IMR-90 (cell line): ENCODE results near the gene G6PC2. TPM values are rescaled to one million over a fixed set of nuclear protein-coding genes. Genes with fewer than 3 reads are reported as not detected.

Source experiments
- ATAC-seq: fragments of 200-7000 bp; cut with Tn5 transposase; 2 replicates; pipeline ENCODE4 v1.9.1; 2020; ENCODE audit warnings: low read depth, mild to moderate bottlenecking, moderate library complexity
- BruUV-seq: library from RNA; stranded (reverse); fragments of 400-500 nt; replicated peaks from 2 replicates; lab custom pipeline; 2021; lab: Mats Ljungman, UMichigan
- CTCF ChIA-PET: fragments of 300-600 bp; formaldehyde crosslinking; extraction: SDS; loops from one replicate; lab custom pipeline; 2021; ENCODE audit warnings: antibody characterized with exemption; lab: Yijun Ruan, JAX
- POLR2A ChIA-PET: fragments of 300-600 bp; sonication (Branson Sonifier 250); formaldehyde crosslinking; loops from one replicate; lab custom pipeline; 2022; ENCODE audit warnings: antibody characterized with exemption; ENCODE audit not compliant: unreplicated experiment; lab: Charles Lee
- DNase-seq: peaks from one replicate; pipeline ENCODE4 v3.0.0; 2013
- H2AFZ ChIP-seq: replicated peaks from 2 replicates; pipeline ENCODE3; 2013; ENCODE audit warnings: low read length, mild to moderate bottlenecking; ENCODE audit not compliant: poor library complexity
- H2AK5ac ChIP-seq: 2 replicates; pipeline ENCODE4 v1.6.1; 2013; ENCODE audit warnings: low read depth, low read length, inconsistent platforms
- H2AK9ac ChIP-seq: replicated peaks from 2 replicates; pipeline ENCODE3; 2013; ENCODE audit warnings: mild to moderate bottlenecking, low read depth, low read length, moderate library complexity; ENCODE audit not compliant: poor library complexity
- H2BK120ac ChIP-seq: 2 replicates; pipeline ENCODE4 v1.6.1; 2013; ENCODE audit warnings: low read depth, low read length, inconsistent platforms
- H2BK15ac ChIP-seq: 3 replicates; pipeline ENCODE4 v1.6.1; 2013; ENCODE audit warnings: low read depth, low read length, inconsistent platforms
- H2BK20ac ChIP-seq: 2 replicates; pipeline ENCODE4 v1.6.1; 2013; ENCODE audit warnings: low read depth, mild to moderate bottlenecking, inconsistent platforms, low read length, moderate library complexity
- H2BK5ac ChIP-seq: 2 replicates; pipeline ENCODE4 v1.6.1; 2013; ENCODE audit warnings: mild to moderate bottlenecking, low read depth, low read length, inconsistent platforms; ENCODE audit not compliant: poor library complexity, severe bottlenecking
- H3K14ac ChIP-seq: replicated peaks from 2 replicates; pipeline ENCODE4 v1.6.1; 2013; ENCODE audit warnings: low read depth, low read length, inconsistent platforms
- H3K18ac ChIP-seq: 2 replicates; pipeline ENCODE4 v1.6.1; 2013; ENCODE audit warnings: low read depth, low read length, control low read depth
- H3K23ac ChIP-seq: 2 replicates; pipeline ENCODE4 v1.6.1; 2013; ENCODE audit warnings: low read depth, low read length, inconsistent platforms
- H3K27ac ChIP-seq: 2 replicates; pipeline ENCODE4 v1.5.1; 2013; ENCODE audit warnings: mild to moderate bottlenecking, control low read depth, low read length; ENCODE audit not compliant: insufficient read depth
- H3K27me3 ChIP-seq: 2 replicates; pipeline ENCODE4 v1.6.1; 2013; ENCODE audit warnings: low read length; ENCODE audit not compliant: control insufficient read depth, insufficient read depth
- H3K36me3 ChIP-seq: 2 replicates; pipeline ENCODE4 v1.6.1; 2013; ENCODE audit warnings: low read length, mixed read lengths; ENCODE audit not compliant: control insufficient read depth, insufficient read depth
- H3K4ac ChIP-seq: 2 replicates; pipeline ENCODE4 v1.6.1; 2013; ENCODE audit warnings: low read depth, low read length, inconsistent platforms
- H3K4me1 ChIP-seq: 2 replicates; pipeline ENCODE4 v1.6.1; 2013; ENCODE audit warnings: low read length, mixed read lengths; ENCODE audit not compliant: control insufficient read depth, insufficient read depth
- H3K4me2 ChIP-seq: 2 replicates; pipeline ENCODE4 v1.6.1; 2013; ENCODE audit warnings: low read depth, mild to moderate bottlenecking, control low read depth, low read length, moderate library complexity
- H3K4me3 ChIP-seq: 2 replicates; pipeline ENCODE4 v1.5.1; 2013; ENCODE audit warnings: low read depth, mild to moderate bottlenecking, control low read depth, low read length, moderate library complexity; ENCODE audit not compliant: insufficient read depth
- H3K56ac ChIP-seq: 2 replicates; pipeline ENCODE4 v1.6.1; 2013; ENCODE audit warnings: low read length, inconsistent platforms; ENCODE audit not compliant: insufficient read depth; ENCODE audit errors: extremely low read depth
- H3K79me1 ChIP-seq, 2 experiments: 2 replicates each; pipeline ENCODE4 v1.6.1; 2013; ENCODE audit warnings: low read length in 2 of 2, inconsistent platforms in 1 of 2, low read depth in 1 of 2
- H3K9ac ChIP-seq: 2 replicates; pipeline ENCODE4 v1.6.1; 2013; ENCODE audit warnings: low read depth, low read length, control low read depth
- H3K9me1 ChIP-seq: 2 replicates; pipeline ENCODE4 v1.6.1; 2013; ENCODE audit warnings: low read length, inconsistent platforms; ENCODE audit not compliant: insufficient read depth
- H3K9me3 ChIP-seq: 2 replicates; pipeline ENCODE4 v1.6.1; 2013; ENCODE audit warnings: low read length; ENCODE audit not compliant: control insufficient read depth, insufficient read depth
- H4K20me1 ChIP-seq: 2 replicates; pipeline ENCODE4 v1.6.1; 2013; ENCODE audit warnings: low read length, inconsistent platforms; ENCODE audit not compliant: insufficient read depth
- H4K5ac ChIP-seq: 2 replicates; pipeline ENCODE4 v1.6.1; 2013; ENCODE audit warnings: mild to moderate bottlenecking, low read depth, low read length, control low read depth
- H4K8ac ChIP-seq, 2 experiments: 2 replicates each; pipeline ENCODE4 v1.6.1; 2013; ENCODE audit warnings: low read depth in 2 of 2, low read length in 2 of 2, control low read depth in 1 of 2, inconsistent platforms in 1 of 2
- H4K91ac ChIP-seq: 2 replicates; pipeline ENCODE4 v1.6.1; 2013; ENCODE audit warnings: low read depth, low read length, inconsistent platforms; ENCODE audit not compliant: insufficient read depth
- CHD1 ChIP-seq: IDR thresholded peaks from 2 replicates; pipeline ENCODE4 v1.6.1; 2012; ENCODE audit warnings: low read depth, low read length, improper control_type of control experiment
- FOS ChIP-seq: fragments of 150-350 bp; IDR thresholded peaks from 2 replicates; pipeline ENCODE4 v1.6.1; 2016; ENCODE audit warnings: low read depth, low read length
- NFE2L2 ChIP-seq: fragments of 150-350 bp; IDR thresholded peaks from 2 replicates; pipeline ENCODE4 v1.6.1; 2016; ENCODE audit warnings: low read depth, mild to moderate bottlenecking, low read length
- POLR2A ChIP-seq: IDR thresholded peaks from 2 replicates; pipeline ENCODE4 v1.6.1; 2012; ENCODE audit warnings: mild to moderate bottlenecking, low read depth, low read length
- WGBS, 2 experiments: methylation state at CpG; one replicate each; pipeline versions ENCODE4 v1.1.5 to v1.1.7; 2013; ENCODE audit warnings: missing lambda C conversion rate in 2 of 2; ENCODE audit not compliant: insufficient read length in 1 of 2; ENCODE audit errors: extremely low coverage in 2 of 2; 5-methylcytosine and 5-hydroxymethylcytosine counted together
- dilution Hi-C: fragments of 300-500 bp; cut with HindIII; formaldehyde crosslinking; loops from one replicate; pipeline ENCODE4 v1.14.3; 2018; ENCODE audit warnings: low sequenced_read_pairs; ENCODE audit not compliant: unreplicated experiment
- in situ Hi-C: fragments of 300-500 bp; cut with MboI; formaldehyde crosslinking; loops from 3 replicates; pipeline ENCODE4 v1.14.3; 2019; ENCODE audit warnings: low sequenced_read_pairs, inconsistent platforms, mixed read lengths
- intact Hi-C: fragments of 100-400 bp; cut with micrococcal nuclease; formaldehyde crosslinking; loops from 2 replicates; pipeline ENCODE4 v1.10.0; 2022
- polyA plus RNA-seq, 3 experiments: library from polyadenylated mRNA; depleted of rRNA; stranded (reverse); fragments of >200 nt; gene quantifications; 2 replicates each; pipeline ENCODE4 v1.2.3, GENCODE V29; 2012; ENCODE audit warnings: low replicate concordance in 1 of 3
- total RNA-seq: library from RNA; depleted of rRNA; stranded (reverse); fragments of >200 nt; gene quantifications from 2 replicates; pipeline ENCODE4 v1.2.3, GENCODE V29; 2012

The G6PC2 gene
- total and polyA plus RNA-seq, 2 of the 4 experiments (the other 2 are of a cell fraction), result not detected

- no peak overlapping the region for H2AK5ac ChIP-seq
- H3K79me1 ChIP-seq, result no peaks in the 10 kb centered on the region
- no CpG with 5 or more reads among the region's 1 CpG for WGBS, 2 experiments
- H4K91ac ChIP-seq, result no peak overlapping the region
- H2BK15ac ChIP-seq, result no peak overlapping the region
- no peak overlapping the region for H2AFZ ChIP-seq
- ChIA-PET CTCF (no interaction called here), POLR2A (no interaction called here)
- H3K9me3 ChIP-seq, result no peaks in the 10 kb centered on the region
- no peaks in the 10 kb centered on the region for H3K36me3 ChIP-seq
- TF ChIP-seq CHD1 (no peak), FOS (no peak), POLR2A (no peak), NFE2L2 (no peak)
- no peak overlapping the region for H2AK9ac ChIP-seq
- no peaks in the 10 kb centered on the region for H4K20me1 ChIP-seq
- H3K27me3 ChIP-seq, result no peaks in the 10 kb centered on the region
- no peak overlapping the region for H3K18ac ChIP-seq
- no peak overlapping the region for H3K14ac ChIP-seq
- no peak overlapping the region for H4K5ac ChIP-seq
- dilution Hi-C loops, result no loop called here
- H3K4me3 ChIP-seq, result no peak overlapping the region
- no peaks in the 10 kb centered on the region for H3K4me1 ChIP-seq
- in situ Hi-C loops, result no loop called here
- H4K8ac ChIP-seq, result no peak overlapping the region
- ATAC-seq (no peak), DNase-seq (no peak)
- H3K4me2 ChIP-seq, result no peak overlapping the region
- H2BK5ac ChIP-seq, result no peak overlapping the region
- BruUV-seq, result no TSS peak
- intact Hi-C loops, result no loop called here
- H2BK20ac ChIP-seq, result no peak overlapping the region
- H2BK120ac ChIP-seq, result no peak overlapping the region
- H3K56ac ChIP-seq, result no peak overlapping the region
- H3K4ac ChIP-seq, result no peak overlapping the region
- H3K9ac ChIP-seq, result no peak overlapping the region
- no peak overlapping the region for H3K23ac ChIP-seq
- no peaks in the 10 kb centered on the region for H3K9me1 ChIP-seq
- H3K27ac ChIP-seq, result no peak overlapping the region
Observed at GRCh38 chr2:168952424-168952823, 51.3 kb downstream of the G6PC2 start.
